B cell (primary cell): ENCODE results near the gene CD52. TPM values are rescaled to one million over a fixed set of nuclear protein-coding genes. Genes with fewer than 3 reads are reported as not detected.

Source experiments
- ATAC-seq: fragments of 200-7000 bp; cut with Tn5 transposase; one replicate; pipeline ENCODE4 v1.10.0; 2021; ENCODE audit warnings: low read depth, mild to moderate bottlenecking, moderate number of reproducible peaks, moderate library complexity
- CTCF ChIA-PET: fragments of 350-600 bp; sonication (Branson Sonifier 250); formaldehyde crosslinking; loops from one replicate; lab custom pipeline; 2021; ENCODE audit warnings: antibody characterized with exemption, inconsistent platforms; lab: Charles Lee
- POLR2A ChIA-PET: fragments of 350-600 bp; sonication (Branson Sonifier 250); formaldehyde crosslinking; loops from one replicate; lab custom pipeline; 2021; ENCODE audit warnings: antibody characterized with exemption; lab: Charles Lee
- DNase-seq: peaks from one replicate; pipeline ENCODE4 v3.0.0; 2013
- H2AFZ ChIP-seq: 2 replicates; pipeline ENCODE4 v1.6.1; 2012; ENCODE audit warnings: mild to moderate bottlenecking, low read depth, low read length; ENCODE audit not compliant: insufficient read depth, poor library complexity, severe bottlenecking
- H3K27ac ChIP-seq, 2 donors: 1 replicate in 1 of 2; 2 replicates in 1 of 2; pipeline ENCODE4 v1.5.1; 2012 to 2013; ENCODE audit warnings: low read length in 2 of 2, mild to moderate bottlenecking in 2 of 2, moderate library complexity in 1 of 2
- H3K27me3 ChIP-seq, 4 experiments: fragments of 200-600 bp in 1 of 4; sonication (generic) in 1 of 4; replicated peaks in 1 of 4; 1 replicate in 2 of 4; 2 replicates in 2 of 4; pipeline versions ENCODE4 v1.6.1 to v1.7.0; 2013 to 2016; ENCODE audit warnings: low read length in 3 of 4, mild to moderate bottlenecking in 2 of 4, mixed read lengths in 1 of 4, moderate library complexity in 1 of 4; ENCODE audit not compliant: insufficient read depth in 4 of 4, control insufficient read depth in 3 of 4; ENCODE audit errors: control extremely low read depth in 1 of 4
- H3K36me3 ChIP-seq, 2 experiments: replicated peaks in 1 of 2; 1 replicate in 1 of 2; 2 replicates in 1 of 2; pipeline versions ENCODE4 v1.6.1 to v1.7.1; 2013; ENCODE audit warnings: low read length in 1 of 2; ENCODE audit not compliant: insufficient read depth in 2 of 2, control insufficient read depth in 1 of 2; ENCODE audit errors: control extremely low read depth in 1 of 2, extremely low read depth in 1 of 2
- H3K4me1 ChIP-seq, 2 donors: fragments of 200-600 bp in 1 of 2; sonication (generic) in 1 of 2; 1 replicate in 1 of 2; 2 replicates in 1 of 2; pipeline versions ENCODE4 v1.5.1 to v1.6.1; 2013 to 2017; ENCODE audit warnings: low read length in 2 of 2; ENCODE audit not compliant: control insufficient read depth in 2 of 2, insufficient read depth in 2 of 2
- H3K4me2 ChIP-seq: replicated peaks from 2 replicates; pipeline ENCODE3; 2012; ENCODE audit warnings: mild to moderate bottlenecking, low read depth, low read length; ENCODE audit not compliant: poor library complexity, severe bottlenecking
- H3K4me3 ChIP-seq, 5 experiments: fragments of 200-600 bp in 1 of 5; sonication (generic) in 1 of 5; 1 replicate in 3 of 5; 2 replicates in 2 of 5; pipeline versions ENCODE4 v1.5.1 to v1.7.0; 2011 to 2016; ENCODE audit warnings: low read length in 4 of 5, mild to moderate bottlenecking in 4 of 5, low read depth in 2 of 5, control low read depth in 1 of 5, moderate library complexity in 1 of 5; ENCODE audit not compliant: insufficient read depth in 1 of 5; ENCODE audit errors: control extremely low read depth in 1 of 5, extremely low read depth in 1 of 5
- H3K79me2 ChIP-seq: fragments of 200-600 bp; sonication (generic); one replicate; pipeline ENCODE4 v1.6.0; 2016; ENCODE audit warnings: low read length; ENCODE audit not compliant: control insufficient read depth, insufficient read depth
- H3K9ac ChIP-seq: fragments of 200-600 bp; sonication (generic); 2 replicates; pipeline ENCODE4 v1.6.1; 2017; ENCODE audit warnings: mild to moderate bottlenecking, low read length, moderate library complexity
- H3K9me3 ChIP-seq, 3 donors: one replicate each; pipeline versions ENCODE4 v1.6.1 to v1.7.1; 2013; ENCODE audit warnings: low read length in 2 of 3; ENCODE audit not compliant: control insufficient read depth in 2 of 3, insufficient read depth in 1 of 3; ENCODE audit errors: control extremely low read depth in 1 of 3
- H4K20me1 ChIP-seq: 2 replicates; pipeline ENCODE4 v1.6.0; 2012; ENCODE audit warnings: mild to moderate bottlenecking, low read length; ENCODE audit not compliant: insufficient read depth, control insufficient read depth, poor library complexity, severe bottlenecking
- H3K27ac Mint-ChIP-seq: one replicate; pipeline ENCODE4 v1.8.0; 2021; ENCODE audit warnings: mixed read lengths
- H3K27me3 Mint-ChIP-seq: one replicate; pipeline ENCODE4 v1.8.0; 2021; ENCODE audit warnings: mixed read lengths
- H3K4me1 Mint-ChIP-seq: one replicate; pipeline ENCODE4 v1.8.0; 2021; ENCODE audit warnings: mixed read lengths
- H3K4me3 Mint-ChIP-seq: one replicate; pipeline ENCODE4 v1.8.0; 2021; ENCODE audit warnings: mixed read lengths
- H3K9me3 Mint-ChIP-seq: one replicate; pipeline ENCODE4 v1.8.0; 2022; ENCODE audit warnings: mixed read lengths; ENCODE audit not compliant: insufficient read depth
- EZH2 ChIP-seq: IDR thresholded peaks from 2 replicates; pipeline ENCODE4 v1.6.1; 2012; ENCODE audit warnings: borderline replicate concordance, low read depth, mild to moderate bottlenecking, moderate library complexity, low read length; ENCODE audit not compliant: insufficient read depth, poor library complexity, severe bottlenecking
- WGBS: methylation state at CpG from one replicate; pipeline ENCODE4 v1.1.5; 2013; ENCODE audit warnings: missing lambda C conversion rate; ENCODE audit not compliant: insufficient coverage; 5-methylcytosine and 5-hydroxymethylcytosine counted together
- intact Hi-C: fragments of 100-400 bp; cut with micrococcal nuclease; formaldehyde crosslinking; loops from one replicate; pipeline ENCODE4 v1.10.0; 2022
- polyA plus RNA-seq: library from polyadenylated mRNA; depleted of rRNA; stranded (reverse); fragments of >200 nt; gene quantifications from 2 replicates; pipeline ENCODE4 v1.2.3, GENCODE V29; 2012
- total RNA-seq, 2 donors: library from RNA; stranded (reverse); fragments of 120-200 nt in 1 of 2; gene quantifications; 1 replicate in 1 of 2; 2 replicates in 1 of 2; pipeline versions ENCODE4 v1.2.3 to v1.2.4, GENCODE V29; 2013 to 2022
- TF ChIP-seq, protein P1 (sequence below): fragments of 200-600 bp; IDR thresholded peaks from one replicate; pipeline ENCODE4 v1.8.0; 2022; ENCODE audit warnings: antibody characterized with exemption, mild to moderate bottlenecking

CD52 gene
- total and polyA plus RNA-seq, 2 donors (not counting 1 experiment from before 2014, with no cell fraction given), result 1,116 to 1,597 TPM

DNA sequence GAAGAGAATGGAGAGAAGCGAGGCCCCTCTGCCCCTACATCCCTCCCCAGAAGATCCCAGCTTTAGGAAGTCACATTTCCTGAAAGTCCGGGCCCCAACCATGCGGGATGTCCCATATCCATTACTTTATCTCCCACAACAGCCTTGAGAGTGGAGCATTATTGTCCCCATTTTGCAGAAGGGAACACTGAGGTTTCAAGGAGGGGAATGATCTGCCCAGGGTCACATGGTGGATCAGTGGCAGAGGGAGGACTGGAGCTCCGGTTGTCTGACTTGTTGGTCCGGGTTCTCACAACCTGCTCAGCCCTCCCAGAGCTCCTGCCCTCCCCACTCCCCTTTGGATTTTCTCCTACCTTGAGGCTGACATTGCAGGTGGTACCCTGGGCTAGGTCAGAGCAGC lies 38.3 kb downstream of the CD52 start:
- Mint-ChIP-seq H3K27me3 (peaks cover 22% of the 10 kb centered on the region), H3K9me3 (no peaks in the 10 kb centered on the region), H3K4me1 (peaks cover 19% of the 10 kb centered on the region), H3K27ac (no peak overlapping the region), H3K4me3 (no peak overlapping the region)
- Histone ChIP-seq H3K4me1 (peaks cover 14 to 15% of the 10 kb centered on the region in 2 donors), H3K36me3 (no peaks in the 10 kb centered on the region), H4K20me1 (no peaks in the 10 kb centered on the region), H3K27ac (no peak overlapping the region), H2AFZ (no peak overlapping the region), H3K4me3 (no peak overlapping the region), H3K27me3 (peaks cover 0 to 32% (median 7%) of the 10 kb centered on the region in 4 experiments), H3K9me3 (peaks cover 0 to 11% (median 0%) of the 10 kb centered on the region in 3 donors), H3K79me2 (no peaks in the 10 kb centered on the region), H3K9ac (no peak overlapping the region), H3K4me2 (no peak overlapping the region)
- ATAC-seq (no peak), DNase-seq (no peak)
- intact Hi-C loops, result no loop called here
- ChIA-PET CTCF (no interaction called here), POLR2A (interaction anchor here (0.5 kb wide), 1 partner anchor 9 kb away, joined by 7 read pairs; no protein-coding TSS in a partner anchor)
- WGBS, result 83% methylated on average over 2 of the region's 5 CpGs
- TF ChIP-seq EZH2, result no peak
- TF ChIP-seq, protein P1, sequence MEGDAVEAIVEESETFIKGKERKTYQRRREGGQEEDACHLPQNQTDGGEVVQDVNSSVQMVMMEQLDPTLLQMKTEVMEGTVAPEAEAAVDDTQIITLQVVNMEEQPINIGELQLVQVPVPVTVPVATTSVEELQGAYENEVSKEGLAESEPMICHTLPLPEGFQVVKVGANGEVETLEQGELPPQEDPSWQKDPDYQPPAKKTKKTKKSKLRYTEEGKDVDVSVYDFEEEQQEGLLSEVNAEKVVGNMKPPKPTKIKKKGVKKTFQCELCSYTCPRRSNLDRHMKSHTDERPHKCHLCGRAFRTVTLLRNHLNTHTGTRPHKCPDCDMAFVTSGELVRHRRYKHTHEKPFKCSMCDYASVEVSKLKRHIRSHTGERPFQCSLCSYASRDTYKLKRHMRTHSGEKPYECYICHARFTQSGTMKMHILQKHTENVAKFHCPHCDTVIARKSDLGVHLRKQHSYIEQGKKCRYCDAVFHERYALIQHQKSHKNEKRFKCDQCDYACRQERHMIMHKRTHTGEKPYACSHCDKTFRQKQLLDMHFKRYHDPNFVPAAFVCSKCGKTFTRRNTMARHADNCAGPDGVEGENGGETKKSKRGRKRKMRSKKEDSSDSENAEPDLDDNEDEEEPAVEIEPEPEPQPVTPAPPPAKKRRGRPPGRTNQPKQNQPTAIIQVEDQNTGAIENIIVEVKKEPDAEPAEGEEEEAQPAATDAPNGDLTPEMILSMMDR, result no peak

- Histone ChIP-seq H3K9me3 (peaks cover 0 to 11% (median 0%) of the 10 kb centered on the region in 3 donors), H2AFZ (no peak overlapping the region), H3K36me3 (no peaks in the 10 kb centered on the region), H3K27ac (no peak overlapping the region), H3K79me2 (no peaks in the 10 kb centered on the region), H3K4me1 (peaks cover 18 to 20% of the 10 kb centered on the region in 2 donors), H3K4me2 (no peak overlapping the region), H3K9ac (no peak overlapping the region), H3K27me3 (peaks cover 0 to 35% (median 8%) of the 10 kb centered on the region in 4 experiments), H3K4me3 (no peak overlapping the region), H4K20me1 (no peaks in the 10 kb centered on the region)
- ChIA-PET CTCF (interaction anchor here (2.1 kb wide), 1 partner anchor 82 kb away, joined by 10 read pairs; no protein-coding TSS in a partner anchor), POLR2A (no interaction called here)
- Mint-ChIP-seq H3K27ac (no peak overlapping the region), H3K27me3 (peaks cover 23% of the 10 kb centered on the region), H3K9me3 (no peaks in the 10 kb centered on the region), H3K4me3 (no peak overlapping the region), H3K4me1 (peaks cover 27% of the 10 kb centered on the region)
- ATAC-seq (no peak), DNase-seq (no peak)
- 91% methylated on average over 6 of the region's 10 CpGs for WGBS
- intact Hi-C loops, result no loop called here
- TF ChIP-seq, protein P1, result no peak
- no peak for TF ChIP-seq EZH2
These were observed 39.4 kb downstream of the CD52 start for GRCh38 chr1:26357121-26357602.
